K562 (cell line): Measurements from ENCODE around the gene PPCDC. TPM values are rescaled to one million over a fixed set of nuclear protein-coding genes. Genes with fewer than 3 reads are reported as not detected.

ENCODE experiments used
- DNMT1 ChIP-seq: fragments of 450-650 bp; IDR thresholded peaks from 2 replicates; pipeline ENCODE4 v1.6.1; 2016; ENCODE audit warnings: antibody characterized with exemption, mild to moderate bottlenecking
- HCFC1 ChIP-seq: IDR thresholded peaks from 2 replicates; pipeline ENCODE4 v1.6.1; 2012; ENCODE audit warnings: low read depth, low read length, improper control_type of control experiment
- ILF3 ChIP-seq: fragments of 450-650 bp; IDR thresholded peaks from 2 replicates; pipeline ENCODE4 v1.6.1; 2018; ENCODE audit warnings: antibody characterized with exemption, mild to moderate bottlenecking, moderate library complexity, borderline replicate concordance
- JUND ChIP-seq, 2 experiments: IDR thresholded peaks; 2 replicates in 1 of 2; 3 replicates in 1 of 2; pipeline ENCODE4 v1.6.1; 2011; ENCODE audit warnings: borderline replicate concordance in 2 of 2, low read depth in 2 of 2, low read length in 2 of 2, improper control_type of control experiment in 1 of 2, missing biosample characterization in 1 of 2, missing genetic modification characterization in 1 of 2, missing genetic modification reagents in 1 of 2
- KAT7 ChIP-seq: sonication (generic); formaldehyde crosslinking; IDR thresholded peaks from 2 replicates; pipeline ENCODE4 v1.8.0; 2022; ENCODE audit warnings: missing genetic modification reagents, mild to moderate bottlenecking, borderline replicate concordance
- MYNN ChIP-seq, 2 experiments: sonication (generic); formaldehyde crosslinking in 1 of 2; IDR thresholded peaks; 2 replicates each; pipeline versions ENCODE4 v1.5.0 to v1.6.1; 2016 to 2020; ENCODE audit warnings: antibody characterized with exemption in 1 of 2, missing genetic modification reagents in 1 of 2
- NCOA6 ChIP-seq: fragments of 450-650 bp; IDR thresholded peaks from 2 replicates; pipeline ENCODE4 v1.6.1; 2017; ENCODE audit warnings: mild to moderate bottlenecking
- NCOR1 ChIP-seq: fragments of 450-650 bp; IDR thresholded peaks from 2 replicates; pipeline ENCODE4 v1.6.1; 2016; ENCODE audit warnings: mild to moderate bottlenecking, moderate library complexity
- NR2C1 ChIP-seq, 2 experiments: fragments of 450-650 bp; IDR thresholded peaks; 2 replicates each; pipeline ENCODE4 v1.6.1; 2017; ENCODE audit warnings: mild to moderate bottlenecking in 2 of 2, antibody characterized with exemption in 1 of 2, inconsistent platforms in 1 of 2, missing compliant biosample characterization in 1 of 2, missing genetic modification characterization in 1 of 2
- RBM22 ChIP-seq: fragments of 200-400 bp; formaldehyde crosslinking; IDR thresholded peaks from 2 replicates; pipeline ENCODE4 v1.6.1; 2018; ENCODE audit warnings: low read length, low read depth; ENCODE audit not compliant: poor library complexity, severe bottlenecking
- RCOR1 ChIP-seq, 2 experiments: IDR thresholded peaks; 2 replicates each; pipeline ENCODE4 v1.6.1; 2012; ENCODE audit warnings: low read depth in 2 of 2, low read length in 2 of 2, borderline replicate concordance in 1 of 2, improper control_type of control experiment in 1 of 2
- SLC30A9 ChIP-seq: fragments of 250-450 bp; sonication (Bioruptor Pico); IDR thresholded peaks from 2 replicates; pipeline ENCODE4 v1.8.0; 2022; ENCODE audit warnings: mild to moderate bottlenecking, moderate library complexity
- SMAD2 ChIP-seq: fragments of 150-350 bp; IDR thresholded peaks from 2 replicates; pipeline ENCODE4 v1.6.1; 2014; ENCODE audit warnings: low read depth, mild to moderate bottlenecking, low read length
- TAF7 ChIP-seq: fragments of 450-650 bp; IDR thresholded peaks from 2 replicates; pipeline ENCODE4 v1.6.1; 2016; ENCODE audit warnings: missing genetic modification characterization, missing compliant biosample characterization
- TAF9B ChIP-seq: fragments of 450-650 bp; IDR thresholded peaks from 2 replicates; pipeline ENCODE4 v1.6.1; 2018; ENCODE audit warnings: mild to moderate bottlenecking; ENCODE audit not compliant: partially characterized antibody
- TCF3 ChIP-seq: sonication (generic); formaldehyde crosslinking; IDR thresholded peaks from 2 replicates; pipeline ENCODE4 v1.4.0; 2020; ENCODE audit warnings: mild to moderate bottlenecking, missing genetic modification reagents
- TCF7L2 ChIP-seq: fragments of 150-350 bp; IDR thresholded peaks from 2 replicates; pipeline ENCODE4 v1.6.1; 2016; ENCODE audit warnings: low read depth, mild to moderate bottlenecking, low read length, moderate library complexity
- TCFL5 ChIP-seq: fragments of 250-450 bp; sonication (Bioruptor Pico); conservative IDR thresholded peaks from 2 replicates; pipeline ENCODE4 v1.6.1; 2021; ENCODE audit warnings: mild to moderate bottlenecking, moderate library complexity, matching md5 sums
- XRCC5 ChIP-seq: fragments of 200-400 bp; formaldehyde crosslinking; IDR thresholded peaks from 2 replicates; pipeline ENCODE4 v1.6.1; 2017; ENCODE audit warnings: low read depth, mild to moderate bottlenecking, low read length
- ZNF121 ChIP-seq: sonication (generic); formaldehyde crosslinking; conservative IDR thresholded peaks from 2 replicates; pipeline ENCODE4 v1.8.0; 2022; ENCODE audit warnings: missing genetic modification reagents
- ZNF175 ChIP-seq: fragments of 200-800 bp; sonication (Bioruptor generic); IDR thresholded peaks from 2 replicates; pipeline ENCODE4 v1.6.1; 2016; ENCODE audit warnings: low read depth, mild to moderate bottlenecking, missing genetic modification characterization, missing compliant biosample characterization
- ZNF444 ChIP-seq: fragments of 250-450 bp; sonication (Bioruptor Pico); IDR thresholded peaks from 2 replicates; pipeline ENCODE4 v1.4.0; 2020; ENCODE audit warnings: mild to moderate bottlenecking, moderate library complexity
- ZNF707 ChIP-seq: fragments of 250-450 bp; sonication (Bioruptor Pico); conservative IDR thresholded peaks from 2 replicates; pipeline ENCODE4 v1.8.0; 2022; ENCODE audit warnings: inconsistent platforms, mild to moderate bottlenecking, moderate library complexity
- ZNF766 ChIP-seq: fragments of 200-800 bp; sonication (Bioruptor generic); conservative IDR thresholded peaks from 2 replicates; pipeline ENCODE4 v1.6.1; 2016; ENCODE audit warnings: missing genetic modification characterization, missing compliant biosample characterization
- polyA plus RNA-seq, 8 experiments: library from polyadenylated mRNA; depleted of rRNA in 4 of 8; stranded (reverse) in 5 of 8; unstranded in 3 of 8; fragments of >200 nt; fragmentation: Nextera tagmentation in 2 of 8; fragmentation: Illumina TruSeq in 1 of 8; extraction: Ambion mirVana in 2 of 8; extraction: Trizol in 1 of 8; gene quantifications; 2 replicates each; pipeline versions ENCODE4 v1.2.1 to v1.2.3, GENCODE V29; 2011 to 2014; ENCODE audit warnings: inconsistent platforms in 1 of 8, missing spikeins in 1 of 8
- total RNA-seq, 7 experiments: library from RNA; depleted of rRNA in 6 of 7; stranded (reverse); fragments of >200 nt in 6 of 7; fragmentation: Illumina TruSeq in 2 of 7; extraction: Trizol in 2 of 7; gene quantifications; 2 replicates each; pipeline versions ENCODE4 v1.2.1 to v1.2.3, GENCODE V29; 2011 to 2021; ENCODE audit warnings: low replicate concordance in 1 of 7
- TF ChIP-seq, protein P1 (sequence below): fragments of 450-650 bp; formaldehyde crosslinking; IDR thresholded peaks from 2 replicates; pipeline ENCODE4 v1.4.0; 2022; ENCODE audit warnings: mild to moderate bottlenecking, moderate library complexity
- TF ChIP-seq, protein P2 (sequence below): IDR thresholded peaks from 2 replicates; pipeline ENCODE4 v1.6.1; 2011; ENCODE audit not compliant: insufficient read length; ENCODE audit errors: extremely low read depth
- TF ChIP-seq, protein P3 (sequence below), 2 experiments: fragments of 450-650 bp; IDR thresholded peaks; 2 replicates each; pipeline ENCODE4 v1.6.1; 2016

PPCDC gene
- total and polyA plus RNA-seq, 9 of the 15 experiments (the other 6 are each of a cell fraction or from before 2014, with no cell fraction given) = 10.9 to 53.6 (median 16.7) TPM

DNA sequence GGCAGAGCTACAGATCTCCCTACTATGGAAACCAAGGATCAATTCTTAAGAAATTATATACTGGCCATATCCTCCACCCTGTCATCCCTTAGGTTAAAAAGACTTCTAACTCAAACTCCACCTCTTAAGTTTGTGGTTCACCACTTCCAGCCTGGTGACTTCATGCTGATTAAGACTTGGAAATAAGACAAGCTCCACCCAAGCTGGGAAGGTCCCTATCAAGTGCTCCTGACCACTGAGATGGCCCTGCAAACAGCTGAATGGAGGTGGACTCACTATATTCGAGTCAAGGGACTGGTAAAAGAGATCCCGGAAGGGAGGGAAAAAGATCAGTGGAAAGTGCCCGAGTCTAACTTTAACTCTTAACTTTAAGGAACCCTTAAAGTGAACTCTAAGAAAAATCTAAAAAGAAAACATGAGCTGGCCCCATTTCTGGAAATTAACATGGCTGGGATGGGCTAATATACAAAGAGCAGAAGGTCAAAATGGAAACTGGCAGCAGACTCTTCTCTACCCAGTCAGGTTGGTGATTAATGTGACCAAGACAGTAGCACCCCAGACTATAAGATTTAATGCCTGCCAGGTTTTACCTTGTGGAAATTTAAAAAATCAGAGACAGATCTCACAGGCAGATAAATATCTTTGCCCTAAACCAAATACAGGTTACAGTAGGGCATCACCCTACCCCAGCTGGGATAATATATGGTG lies 43.9 kb downstream of the PPCDC start (continued):
- TF ChIP-seq KAT7 (no peak), NCOR1 (no peak), TCF7L2 (no peak), ZNF175 (CRISPR knock-in tag) (0 out of 2 replicates have a peak, but pooled peaks have one; percentile 37), ZNF766 (no peak), XRCC5 (no peak), TAF7 (tag) (no peak), NR2C1 (IDR thresholded peaks at IDR 0.05) (no peak), NR2C1 (tag; IDR thresholded peaks at IDR 0.05) (no peak), HCFC1 (no peak), TAF9B (no peak), JUND (IDR thresholded peaks at IDR 0.05; ENCODE audit: borderline replicate concordance, low read depth, low read length) (peak; percentile 71), JUND (tag; IDR thresholded peaks at IDR 0.05; ENCODE audit: borderline replicate concordance, low read depth, low read length) (peak; percentile 43; the same call in 1 of the 3 replicates), RCOR1 (IDR thresholded peaks at IDR 0.05; ENCODE audit: borderline replicate concordance in 1 of 2, low read depth in 2 of 2, low read length in 2 of 2) (peak in 1 of 2 experiments; percentile 41; a peak in 1 of 4 replicates), TCF3 (CRISPR knock-in tag) (peak; percentile 70), NCOA6 (no peak), TCFL5 (CRISPR knock-in tag) (no peak), SLC30A9 (CRISPR knock-in tag) (no peak), RBM22 (no peak), MYNN (IDR thresholded peaks at IDR 0.05) (no peak), MYNN (CRISPR knock-in tag; IDR thresholded peaks at IDR 0.05) (no peak), ZNF444 (CRISPR knock-in tag) (no peak), DNMT1 (no peak), ZNF707 (no peak), ZNF121 (CRISPR knock-in tag) (no peak), SMAD2 (no peak), ILF3 (no peak)
- TF ChIP-seq, protein P1, sequence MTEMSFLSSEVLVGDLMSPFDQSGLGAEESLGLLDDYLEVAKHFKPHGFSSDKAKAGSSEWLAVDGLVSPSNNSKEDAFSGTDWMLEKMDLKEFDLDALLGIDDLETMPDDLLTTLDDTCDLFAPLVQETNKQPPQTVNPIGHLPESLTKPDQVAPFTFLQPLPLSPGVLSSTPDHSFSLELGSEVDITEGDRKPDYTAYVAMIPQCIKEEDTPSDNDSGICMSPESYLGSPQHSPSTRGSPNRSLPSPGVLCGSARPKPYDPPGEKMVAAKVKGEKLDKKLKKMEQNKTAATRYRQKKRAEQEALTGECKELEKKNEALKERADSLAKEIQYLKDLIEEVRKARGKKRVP (CRISPR knock-in tag) = no peak
- TF ChIP-seq, protein P2, sequence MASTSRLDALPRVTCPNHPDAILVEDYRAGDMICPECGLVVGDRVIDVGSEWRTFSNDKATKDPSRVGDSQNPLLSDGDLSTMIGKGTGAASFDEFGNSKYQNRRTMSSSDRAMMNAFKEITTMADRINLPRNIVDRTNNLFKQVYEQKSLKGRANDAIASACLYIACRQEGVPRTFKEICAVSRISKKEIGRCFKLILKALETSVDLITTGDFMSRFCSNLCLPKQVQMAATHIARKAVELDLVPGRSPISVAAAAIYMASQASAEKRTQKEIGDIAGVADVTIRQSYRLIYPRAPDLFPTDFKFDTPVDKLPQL = no peak
- TF ChIP-seq, protein P3, sequence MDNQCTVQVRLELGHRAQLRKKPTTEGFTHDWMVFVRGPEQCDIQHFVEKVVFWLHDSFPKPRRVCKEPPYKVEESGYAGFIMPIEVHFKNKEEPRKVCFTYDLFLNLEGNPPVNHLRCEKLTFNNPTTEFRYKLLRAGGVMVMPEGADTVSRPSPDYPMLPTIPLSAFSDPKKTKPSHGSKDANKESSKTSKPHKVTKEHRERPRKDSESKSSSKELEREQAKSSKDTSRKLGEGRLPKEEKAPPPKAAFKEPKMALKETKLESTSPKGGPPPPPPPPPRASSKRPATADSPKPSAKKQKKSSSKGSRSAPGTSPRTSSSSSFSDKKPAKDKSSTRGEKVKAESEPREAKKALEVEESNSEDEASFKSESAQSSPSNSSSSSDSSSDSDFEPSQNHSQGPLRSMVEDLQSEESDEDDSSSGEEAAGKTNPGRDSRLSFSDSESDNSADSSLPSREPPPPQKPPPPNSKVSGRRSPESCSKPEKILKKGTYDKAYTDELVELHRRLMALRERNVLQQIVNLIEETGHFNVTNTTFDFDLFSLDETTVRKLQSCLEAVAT (IDR thresholded peaks at IDR 0.05) = peak in 1 of 2 experiments; percentile 50; a peak in 1 of 4 replicates
